ENCODE measurements around the gene PPP1R1B. TPM values are rescaled to one million over a fixed set of nuclear protein-coding genes. Genes with fewer than 3 reads are reported as not detected.

Gene PPP1R1B
- total RNA-seq, 1 donor from 2014 or later = not detected

- no peak overlapping the region for H3K4me2 ChIP-seq
- Mint-ChIP-seq H3K36me3 (no peaks in the 10 kb centered on the region), H3K4me3 (peak overlapping the region; percentile 34), H3K4me1 (peaks cover 28% of the 10 kb centered on the region), H3K27me3 (ENCODE audit: insufficient read depth, low read depth) (peaks cover 51% of the 10 kb centered on the region), H3K9me3 (no peaks in the 10 kb centered on the region), H3K27ac (peak overlapping the region; percentile 72)
- H3K9me3 ChIP-seq (ENCODE audit: low read depth) = no peaks in the 10 kb centered on the region
- no peak overlapping the region for H3K27ac ChIP-seq
- H3K9ac ChIP-seq = no peak overlapping the region
- no peak for DNase-seq (ENCODE audit: low spot score)
- TF ChIP-seq EZH2 (IDR thresholded peaks at IDR 0.05) (peak; percentile 19), CTCF (IDR thresholded peaks at IDR 0.05) (no peak)
- H2AFZ ChIP-seq (replicated peaks) = no peak overlapping the region
- H4K20me1 ChIP-seq (ENCODE audit: low read depth) = peaks cover 13% of the 10 kb centered on the region
- H3K4me3 ChIP-seq = no peak overlapping the region
- H3K27me3 ChIP-seq = peaks cover 79% of the 10 kb centered on the region
- H3F3A ChIP-seq (ENCODE audit: low read depth) = peaks cover 27% of the 10 kb centered on the region
- no peaks in the 10 kb centered on the region for H3K79me2 ChIP-seq (ENCODE audit: low read depth)
- no peaks in the 10 kb centered on the region for H3K36me3 ChIP-seq
- H3K4me1 ChIP-seq = peaks cover 28% of the 10 kb centered on the region
These were observed 1.5 kb upstream of the PPP1R1B start for GRCh38 chr17:39625198-39625785.

GRCh38 chr17:39627047-39627711 is 427 bp downstream of the PPP1R1B start:
- H4K20me1 ChIP-seq (ENCODE audit: low read depth) = peaks cover 13% of the 10 kb centered on the region
- H3K9ac ChIP-seq = no peak overlapping the region
- H3K9me3 ChIP-seq (ENCODE audit: low read depth) = no peaks in the 10 kb centered on the region
- DNase-seq (ENCODE audit: low spot score) = peak; percentile 54
- peak overlapping the region; percentile 91 for H2AFZ ChIP-seq (replicated peaks)
- peak; percentile 88 for TF ChIP-seq EZH2 (IDR thresholded peaks at IDR 0.05)
- TF ChIP-seq EZH2phosphoT487 (IDR thresholded peaks at IDR 0.05) = no peak
- TF ChIP-seq CTCF (IDR thresholded peaks at IDR 0.05) = peak; percentile 3
- H3K4me3 ChIP-seq = peak overlapping the region; percentile 67
- Mint-ChIP-seq H3K36me3 (no peaks in the 10 kb centered on the region), H3K27me3 (ENCODE audit: insufficient read depth, low read depth) (peaks cover 53% of the 10 kb centered on the region), H3K9me3 (no peaks in the 10 kb centered on the region), H3K27ac (no peak overlapping the region), H3K4me1 (peaks cover 23% of the 10 kb centered on the region), H3K4me3 (peak overlapping the region; percentile 80)
- peak overlapping the region; percentile 100 for H3K4me2 ChIP-seq
- H3K27ac ChIP-seq = no peak overlapping the region
- H3K4me1 ChIP-seq = peaks cover 28% of the 10 kb centered on the region
- no peaks in the 10 kb centered on the region for H3K36me3 ChIP-seq
- H3F3A ChIP-seq (ENCODE audit: low read depth) = peaks cover 25% of the 10 kb centered on the region
- H3K79me2 ChIP-seq (ENCODE audit: low read depth) = no peaks in the 10 kb centered on the region
- H3K27me3 ChIP-seq = peaks cover 63% of the 10 kb centered on the region

GRCh38 chr17:39627712-39628516 is 1.2 kb downstream of the PPP1R1B start:
- H3K79me2 ChIP-seq (ENCODE audit: low read depth) = no peaks in the 10 kb centered on the region
- peaks cover 13% of the 10 kb centered on the region for H4K20me1 ChIP-seq (ENCODE audit: low read depth)
- H2AFZ ChIP-seq (replicated peaks) = peak overlapping the region; percentile 91
- no peak overlapping the region for H3K27ac ChIP-seq
- H3K4me3 Mint-ChIP-seq = peak overlapping the region; percentile 71
- peaks cover 62% of the 10 kb centered on the region for H3K27me3 ChIP-seq
- no peak for TF ChIP-seq EZH2phosphoT487 (IDR thresholded peaks at IDR 0.05)
- no peak for TF ChIP-seq CTCF (IDR thresholded peaks at IDR 0.05)
- TF ChIP-seq EZH2 (IDR thresholded peaks at IDR 0.05) = no peak
- H3K27ac Mint-ChIP-seq = no peak overlapping the region
- peak overlapping the region; percentile 67 for H3K4me3 ChIP-seq
- H3K27me3 Mint-ChIP-seq (ENCODE audit: insufficient read depth, low read depth) = peaks cover 48% of the 10 kb centered on the region
- no peak overlapping the region for H3K9ac ChIP-seq
- no peaks in the 10 kb centered on the region for H3K9me3 ChIP-seq (ENCODE audit: low read depth)
- no peaks in the 10 kb centered on the region for H3K36me3 Mint-ChIP-seq
- no peaks in the 10 kb centered on the region for H3K9me3 Mint-ChIP-seq
- H3K36me3 ChIP-seq = no peaks in the 10 kb centered on the region
- DNase-seq (ENCODE audit: low spot score) = peak; percentile 46
- H3K4me1 ChIP-seq = peaks cover 28% of the 10 kb centered on the region
- peaks cover 21% of the 10 kb centered on the region for H3F3A ChIP-seq (ENCODE audit: low read depth)
- H3K4me2 ChIP-seq = peak overlapping the region; percentile 100
- H3K4me1 Mint-ChIP-seq = peaks cover 20% of the 10 kb centered on the region
